Tibial nerve (tissue), 3 donors: ENCODE data around the gene PIGV.

Experiments
- POLR2A ChIP-seq, 2 donors: fragments of 450-650 bp; IDR thresholded peaks; one replicate each; pipeline ENCODE4 v1.6.1; 2017; ENCODE audit warnings: antibody characterized with exemption in 2 of 2, mild to moderate bottlenecking in 2 of 2, moderate library complexity in 2 of 2
- TF ChIP-seq, protein P1 (sequence below), 5 experiments: fragments of 200-600 bp in 3 of 5; fragments of 450-650 bp in 2 of 5; sonication (generic) in 3 of 5; IDR thresholded peaks; one replicate each; pipeline ENCODE4 v1.5.1; 2016 to 2019; ENCODE audit warnings: antibody characterized with exemption in 5 of 5, mild to moderate bottlenecking in 3 of 5, moderate library complexity in 2 of 5

DNA sequence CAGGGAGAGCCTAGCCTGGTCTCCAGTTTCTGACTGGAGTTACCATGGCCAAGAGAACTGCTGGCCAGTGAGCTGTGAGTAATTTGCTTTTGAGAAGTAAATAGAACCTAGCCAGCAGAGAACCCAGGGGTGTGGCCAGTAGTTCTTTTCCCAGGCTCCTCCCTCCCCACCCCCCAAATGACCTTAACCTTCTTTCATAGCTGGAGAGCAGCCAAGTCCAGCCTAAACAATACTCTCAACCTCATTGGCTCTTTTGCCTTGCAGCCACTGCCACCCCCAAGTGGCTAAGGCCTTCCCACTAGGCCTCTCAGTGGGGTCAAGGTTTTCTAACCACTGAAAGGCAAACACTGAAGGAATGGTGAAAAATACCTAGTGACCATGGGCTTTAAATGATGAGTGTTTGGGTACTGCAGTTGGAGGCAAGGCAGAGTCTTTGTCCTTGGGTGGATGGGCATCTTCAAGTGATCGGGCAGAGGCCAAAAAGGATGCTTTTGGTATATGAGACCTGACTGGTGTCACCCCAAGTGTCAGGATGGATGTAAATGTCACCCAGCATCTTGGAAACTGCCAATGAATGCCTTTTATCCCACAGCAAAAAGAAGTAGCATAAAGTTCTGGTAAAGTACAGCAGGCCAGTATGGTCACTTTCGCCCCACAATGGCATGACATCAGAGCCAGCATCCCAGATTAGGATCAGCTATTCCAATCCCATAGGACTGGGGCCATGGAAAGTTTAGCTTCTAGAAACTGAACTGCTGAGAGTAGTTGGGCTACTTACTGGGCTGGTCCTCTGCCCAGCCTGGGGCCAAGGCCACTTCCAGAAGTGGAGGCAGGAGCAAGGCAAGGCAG, 3.5 kb upstream of the PIGV start:
- TF ChIP-seq, protein P1, sequence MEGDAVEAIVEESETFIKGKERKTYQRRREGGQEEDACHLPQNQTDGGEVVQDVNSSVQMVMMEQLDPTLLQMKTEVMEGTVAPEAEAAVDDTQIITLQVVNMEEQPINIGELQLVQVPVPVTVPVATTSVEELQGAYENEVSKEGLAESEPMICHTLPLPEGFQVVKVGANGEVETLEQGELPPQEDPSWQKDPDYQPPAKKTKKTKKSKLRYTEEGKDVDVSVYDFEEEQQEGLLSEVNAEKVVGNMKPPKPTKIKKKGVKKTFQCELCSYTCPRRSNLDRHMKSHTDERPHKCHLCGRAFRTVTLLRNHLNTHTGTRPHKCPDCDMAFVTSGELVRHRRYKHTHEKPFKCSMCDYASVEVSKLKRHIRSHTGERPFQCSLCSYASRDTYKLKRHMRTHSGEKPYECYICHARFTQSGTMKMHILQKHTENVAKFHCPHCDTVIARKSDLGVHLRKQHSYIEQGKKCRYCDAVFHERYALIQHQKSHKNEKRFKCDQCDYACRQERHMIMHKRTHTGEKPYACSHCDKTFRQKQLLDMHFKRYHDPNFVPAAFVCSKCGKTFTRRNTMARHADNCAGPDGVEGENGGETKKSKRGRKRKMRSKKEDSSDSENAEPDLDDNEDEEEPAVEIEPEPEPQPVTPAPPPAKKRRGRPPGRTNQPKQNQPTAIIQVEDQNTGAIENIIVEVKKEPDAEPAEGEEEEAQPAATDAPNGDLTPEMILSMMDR (IDR thresholded peaks at IDR 0.05): peak in 1 of 5 experiments; percentile 18
- peak; percentile 17 to 50 for TF ChIP-seq POLR2A (IDR thresholded peaks at IDR 0.05)
